H7 (cell line): ENCODE measurements around the gene ACVR2B. TPM values are rescaled to one million over a fixed set of nuclear protein-coding genes. Genes with fewer than 3 reads are reported as not detected.

Source experiments
- DNase-seq: peaks from one replicate; pipeline ENCODE4 v3.0.0; 2012
- H3K27me3 ChIP-seq: 2 replicates; pipeline ENCODE4 v1.6.0; 2011; ENCODE audit warnings: mild to moderate bottlenecking, low read length; ENCODE audit not compliant: control insufficient read depth, insufficient read depth
- H3K36me3 ChIP-seq: replicated peaks from 2 replicates; pipeline ENCODE4 v1.5.1; 2011; ENCODE audit warnings: low read length; ENCODE audit not compliant: control insufficient read depth, insufficient read depth
- H3K4me3 ChIP-seq: 2 replicates; pipeline ENCODE4 v1.5.1; 2011; ENCODE audit warnings: low read depth, mild to moderate bottlenecking, control low read depth, low read length, moderate library complexity; ENCODE audit not compliant: insufficient read depth
- total RNA-seq: library from RNA; depleted of rRNA; stranded (reverse); fragments of >200 nt; shearing (Covaris generic); gene quantifications from 2 replicates; pipeline ENCODE4 v1.2.3, GENCODE V29; 2014

ACVR2B gene
- total RNA-seq, 1 experiment from 2014 or later: 39.0 TPM

GRCh38 chr3:38454178-38454883, 641 bp downstream of the ACVR2B start:
- Histone ChIP-seq H3K27me3 (no peaks in the 10 kb centered on the region), H3K36me3 (no peaks in the 10 kb centered on the region), H3K4me3 (peak overlapping the region; percentile 94)
- peak; percentile 76 for DNase-seq

- DNase-seq: peak; percentile 95
- peak overlapping the region; percentile 94 for H3K4me3 ChIP-seq
- H3K36me3 ChIP-seq: no peaks in the 10 kb centered on the region
- H3K27me3 ChIP-seq: no peaks in the 10 kb centered on the region
These were observed 1.4 kb downstream of the ACVR2B start for GRCh38 chr3:38454884-38455638.

- Histone ChIP-seq H3K27me3 (no peaks in the 10 kb centered on the region), H3K36me3 (no peaks in the 10 kb centered on the region), H3K4me3 (peak overlapping the region; percentile 94)
- peak; percentile 76 for DNase-seq
These were observed 2.1 kb downstream of the ACVR2B start for GRCh38 chr3:38455639-38456430.

GRCh38 chr3:38457111-38458003, 3.7 kb downstream of the ACVR2B start:
- no peaks in the 10 kb centered on the region for H3K27me3 ChIP-seq
- peak; percentile 36 for DNase-seq
- H3K36me3 ChIP-seq: no peaks in the 10 kb centered on the region
- no peak overlapping the region for H3K4me3 ChIP-seq

GRCh38 chr3:38458796-38459498, 5.3 kb downstream of the ACVR2B start:
- DNase-seq: no peak
- Histone ChIP-seq H3K4me3 (no peak overlapping the region), H3K27me3 (no peaks in the 10 kb centered on the region), H3K36me3 (no peaks in the 10 kb centered on the region)

- no peaks in the 10 kb centered on the region for H3K27me3 ChIP-seq
- no peaks in the 10 kb centered on the region for H3K36me3 ChIP-seq
- DNase-seq: peak; percentile 52
- H3K4me3 ChIP-seq: no peak overlapping the region
These were observed 5.9 kb downstream of the ACVR2B start for GRCh38 chr3:38459499-38460048.

- Histone ChIP-seq H3K4me3 (no peak overlapping the region), H3K36me3 (no peaks in the 10 kb centered on the region), H3K27me3 (no peaks in the 10 kb centered on the region)
- DNase-seq: no peak
These were observed 6.9 kb downstream of the ACVR2B start for GRCh38 chr3:38460377-38461270.

- DNase-seq: no peak
- Histone ChIP-seq H3K4me3 (no peak overlapping the region), H3K27me3 (no peaks in the 10 kb centered on the region), H3K36me3 (no peaks in the 10 kb centered on the region)
These were observed 12.0 kb downstream of the ACVR2B start for GRCh38 chr3:38465588-38466154.

- no peak overlapping the region for H3K4me3 ChIP-seq
- no peak for DNase-seq
- no peaks in the 10 kb centered on the region for H3K27me3 ChIP-seq
- no peaks in the 10 kb centered on the region for H3K36me3 ChIP-seq
These were observed 15.1 kb downstream of the ACVR2B start for GRCh38 chr3:38468765-38469164.

GRCh38 chr3:38469852-38470251, 16.2 kb downstream of the ACVR2B start:
- no peaks in the 10 kb centered on the region for H3K36me3 ChIP-seq
- no peaks in the 10 kb centered on the region for H3K27me3 ChIP-seq
- no peak for DNase-seq
- H3K4me3 ChIP-seq: no peak overlapping the region

- Histone ChIP-seq H3K4me3 (no peak overlapping the region), H3K36me3 (no peaks in the 10 kb centered on the region), H3K27me3 (no peaks in the 10 kb centered on the region)
- no peak for DNase-seq
These were observed 17.7 kb downstream of the ACVR2B start for GRCh38 chr3:38471260-38471857.

- DNase-seq: no peak
- 0 out of 2 replicates have a peak, but pooled peaks cover under 1% of the 10 kb centered on the region for H3K36me3 ChIP-seq
- H3K4me3 ChIP-seq: no peak overlapping the region
- no peaks in the 10 kb centered on the region for H3K27me3 ChIP-seq
These were observed 18.7 kb downstream of the ACVR2B start for GRCh38 chr3:38472342-38472741.
